ENCODE results near the gene NKX2-1.

The NKX2-1 gene

DNA sequence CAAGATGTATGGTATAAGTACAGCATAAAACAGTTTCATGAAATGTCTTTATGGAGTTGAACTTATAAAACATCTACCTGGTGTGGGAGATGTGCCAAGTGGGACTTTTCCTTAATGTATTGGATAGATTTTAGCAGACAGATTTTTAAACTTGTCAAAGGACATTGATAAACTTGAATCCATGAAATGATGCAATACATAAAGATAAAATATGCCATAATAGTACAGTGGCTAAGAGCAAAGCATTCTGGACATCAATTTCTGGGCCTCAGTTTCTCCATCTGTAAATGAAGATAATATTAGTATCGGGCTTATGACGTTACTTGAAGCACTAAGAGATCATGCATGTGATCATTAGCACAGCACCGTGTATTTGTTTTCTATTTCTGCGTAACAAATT, 45.4 kb downstream of the NKX2-1 start:
- in situ Hi-C loops (cut with MboI; ENCODE audit: low pct_unique_long_range_greater_than_20kb, low sequenced_read_pairs, unreplicated experiment): no loop called here
- DNase-seq (ENCODE audit: low spot score): no peak
- TF ChIP-seq, protein P1, sequence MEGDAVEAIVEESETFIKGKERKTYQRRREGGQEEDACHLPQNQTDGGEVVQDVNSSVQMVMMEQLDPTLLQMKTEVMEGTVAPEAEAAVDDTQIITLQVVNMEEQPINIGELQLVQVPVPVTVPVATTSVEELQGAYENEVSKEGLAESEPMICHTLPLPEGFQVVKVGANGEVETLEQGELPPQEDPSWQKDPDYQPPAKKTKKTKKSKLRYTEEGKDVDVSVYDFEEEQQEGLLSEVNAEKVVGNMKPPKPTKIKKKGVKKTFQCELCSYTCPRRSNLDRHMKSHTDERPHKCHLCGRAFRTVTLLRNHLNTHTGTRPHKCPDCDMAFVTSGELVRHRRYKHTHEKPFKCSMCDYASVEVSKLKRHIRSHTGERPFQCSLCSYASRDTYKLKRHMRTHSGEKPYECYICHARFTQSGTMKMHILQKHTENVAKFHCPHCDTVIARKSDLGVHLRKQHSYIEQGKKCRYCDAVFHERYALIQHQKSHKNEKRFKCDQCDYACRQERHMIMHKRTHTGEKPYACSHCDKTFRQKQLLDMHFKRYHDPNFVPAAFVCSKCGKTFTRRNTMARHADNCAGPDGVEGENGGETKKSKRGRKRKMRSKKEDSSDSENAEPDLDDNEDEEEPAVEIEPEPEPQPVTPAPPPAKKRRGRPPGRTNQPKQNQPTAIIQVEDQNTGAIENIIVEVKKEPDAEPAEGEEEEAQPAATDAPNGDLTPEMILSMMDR (IDR thresholded peaks at IDR 0.05; ENCODE audit: extremely low read depth, insufficient read depth, missing control alignments): no peak

DNA sequence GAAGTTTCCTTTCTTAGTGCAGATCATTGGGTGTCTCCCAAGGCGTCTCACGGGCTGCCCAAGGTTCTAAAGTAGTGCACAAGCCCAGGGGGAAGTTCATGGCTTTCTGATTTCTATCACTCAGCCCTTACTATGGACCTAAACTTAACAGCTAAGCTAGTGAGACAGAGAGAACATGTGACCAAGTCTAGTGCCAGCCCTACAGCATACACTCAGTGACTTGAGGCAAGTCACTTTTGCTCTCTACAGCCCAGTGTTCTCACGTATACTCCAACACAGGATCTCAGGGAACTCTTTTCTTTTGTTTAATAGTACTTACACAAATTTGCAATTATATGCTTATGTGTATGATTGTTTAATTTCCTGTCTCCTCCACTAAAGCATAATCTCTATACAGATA, 48.6 kb downstream of the NKX2-1 start:
- TF ChIP-seq, protein P1 (IDR thresholded peaks at IDR 0.05; ENCODE audit: extremely low read depth, insufficient read depth, missing control alignments): no peak
- DNase-seq (ENCODE audit: low spot score): no peak
- in situ Hi-C loops (cut with MboI; ENCODE audit: low pct_unique_long_range_greater_than_20kb, low sequenced_read_pairs, unreplicated experiment): no loop called here

GRCh38 chr14:36467332-36467731, 52.7 kb downstream of the NKX2-1 start:
- in situ Hi-C loops (cut with MboI; ENCODE audit: low pct_unique_long_range_greater_than_20kb, low sequenced_read_pairs, unreplicated experiment): no loop called here
- DNase-seq (ENCODE audit: low spot score): no peak
- TF ChIP-seq, protein P1 (IDR thresholded peaks at IDR 0.05; ENCODE audit: extremely low read depth, insufficient read depth, missing control alignments): no peak
